ENCODE data around the gene OR5AK2. TPM values are rescaled to one million over a fixed set of nuclear protein-coding genes. Genes with fewer than 3 reads are reported as not detected.

OR5AK2 gene
- total and polyA plus RNA-seq, 7 donors, result not detected

GRCh38 chr11:56967726-56968125 is 21.0 kb upstream of the OR5AK2 start:
- no peak for TF ChIP-seq EP300 (IDR thresholded peaks at IDR 0.05)
- no peak for TF ChIP-seq POLR2A (IDR thresholded peaks at IDR 0.05)
- TF ChIP-seq, protein P1, sequence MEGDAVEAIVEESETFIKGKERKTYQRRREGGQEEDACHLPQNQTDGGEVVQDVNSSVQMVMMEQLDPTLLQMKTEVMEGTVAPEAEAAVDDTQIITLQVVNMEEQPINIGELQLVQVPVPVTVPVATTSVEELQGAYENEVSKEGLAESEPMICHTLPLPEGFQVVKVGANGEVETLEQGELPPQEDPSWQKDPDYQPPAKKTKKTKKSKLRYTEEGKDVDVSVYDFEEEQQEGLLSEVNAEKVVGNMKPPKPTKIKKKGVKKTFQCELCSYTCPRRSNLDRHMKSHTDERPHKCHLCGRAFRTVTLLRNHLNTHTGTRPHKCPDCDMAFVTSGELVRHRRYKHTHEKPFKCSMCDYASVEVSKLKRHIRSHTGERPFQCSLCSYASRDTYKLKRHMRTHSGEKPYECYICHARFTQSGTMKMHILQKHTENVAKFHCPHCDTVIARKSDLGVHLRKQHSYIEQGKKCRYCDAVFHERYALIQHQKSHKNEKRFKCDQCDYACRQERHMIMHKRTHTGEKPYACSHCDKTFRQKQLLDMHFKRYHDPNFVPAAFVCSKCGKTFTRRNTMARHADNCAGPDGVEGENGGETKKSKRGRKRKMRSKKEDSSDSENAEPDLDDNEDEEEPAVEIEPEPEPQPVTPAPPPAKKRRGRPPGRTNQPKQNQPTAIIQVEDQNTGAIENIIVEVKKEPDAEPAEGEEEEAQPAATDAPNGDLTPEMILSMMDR (IDR thresholded peaks at IDR 0.05), result no peak
- TF ChIP-seq POLR2AphosphoS5 (IDR thresholded peaks at IDR 0.05), result no peak
- WGBS, 2 donors, result 26 to 69% methylated on average over 1 of the region's 1 CpG
- no peaks in the 10 kb centered on the region for H3K4me1 ChIP-seq
- H3K27me3 ChIP-seq, result no peaks in the 10 kb centered on the region
- no peak for DNase-seq
- intact Hi-C loops (cut with DNase I), result no loop called here
- H3K36me3 ChIP-seq, result no peaks in the 10 kb centered on the region
- H3K9me3 ChIP-seq, result peaks cover 0 to 6% (median 0%) of the 10 kb centered on the region in 4 donors
- H3K27ac ChIP-seq, result no peak overlapping the region
- H3K4me3 ChIP-seq, result no peak overlapping the region

GRCh38 chr11:56968524-56968923 is 20.2 kb upstream of the OR5AK2 start:
- TF ChIP-seq EP300 (IDR thresholded peaks at IDR 0.05), result no peak
- no peak for TF ChIP-seq POLR2AphosphoS5 (IDR thresholded peaks at IDR 0.05)
- TF ChIP-seq, protein P1 (IDR thresholded peaks at IDR 0.05), result no peak
- no peak for TF ChIP-seq POLR2A (IDR thresholded peaks at IDR 0.05)
- 87 to 93% methylated on average over 4 of the region's 4 CpGs for WGBS, 2 donors
- Histone ChIP-seq H3K9me3 (peaks cover 0 to 6% (median 0%) of the 10 kb centered on the region in 4 donors), H3K27ac (no peak overlapping the region), H3K36me3 (no peaks in the 10 kb centered on the region), H3K4me3 (no peak overlapping the region), H3K4me1 (no peaks in the 10 kb centered on the region), H3K27me3 (no peaks in the 10 kb centered on the region)
- DNase-seq, result no peak
- intact Hi-C loops (cut with DNase I), result no loop called here

GRCh38 chr11:56977314-56977713 is 11.4 kb upstream of the OR5AK2 start:
- DNase-seq, result no peak
- WGBS, 2 donors, result 27 to 69% methylated on average over 2 of the region's 2 CpGs
- H3K27me3 ChIP-seq, result no peaks in the 10 kb centered on the region
- no peaks in the 10 kb centered on the region for H3K9me3 ChIP-seq
- intact Hi-C loops (cut with DNase I), result no loop called here
- TF ChIP-seq EP300 (IDR thresholded peaks at IDR 0.05), result no peak
- no peak for TF ChIP-seq POLR2AphosphoS5 (IDR thresholded peaks at IDR 0.05)
- TF ChIP-seq POLR2A (IDR thresholded peaks at IDR 0.05), result no peak
- TF ChIP-seq, protein P1 (IDR thresholded peaks at IDR 0.05), result no peak
- no peaks in the 10 kb centered on the region for H3K4me1 ChIP-seq
- no peak overlapping the region for H3K27ac ChIP-seq
- no peaks in the 10 kb centered on the region for H3K36me3 ChIP-seq
- no peak overlapping the region for H3K4me3 ChIP-seq

DNA sequence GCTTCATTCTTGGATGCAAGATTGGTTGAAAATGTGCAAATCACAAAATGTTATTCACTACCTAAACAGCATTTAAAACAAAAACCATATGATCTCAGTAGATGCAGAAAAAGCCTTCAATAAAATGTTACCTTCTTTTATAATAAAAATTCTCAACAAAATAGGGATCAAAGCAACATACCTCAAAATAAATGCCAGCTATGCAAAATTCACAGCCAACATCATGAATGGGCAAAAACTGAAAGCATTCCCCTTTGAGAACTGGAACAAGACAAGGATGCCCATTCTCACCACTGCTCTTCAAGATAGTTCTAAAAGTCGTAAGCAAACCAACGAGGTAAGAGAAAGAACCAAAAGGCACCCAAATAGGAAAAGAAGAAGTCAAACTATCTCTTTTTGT is 2.0 kb downstream of the OR5AK2 start:
- H3K27ac ChIP-seq, result no peak overlapping the region
- no peaks in the 10 kb centered on the region for H3K36me3 ChIP-seq
- peaks cover 0 to 13% (median 1%) of the 10 kb centered on the region in 4 donors for H3K9me3 ChIP-seq
- WGBS, 2 donors, result 80 to 92% methylated on average over 2 of the region's 2 CpGs
- intact Hi-C loops (cut with DNase I), result no loop called here
- H3K4me3 ChIP-seq, result no peak overlapping the region
- no peak for DNase-seq
- H3K27me3 ChIP-seq, result no peaks in the 10 kb centered on the region
- no peak for TF ChIP-seq POLR2A (IDR thresholded peaks at IDR 0.05)
- TF ChIP-seq EP300 (IDR thresholded peaks at IDR 0.05), result no peak
- no peak for TF ChIP-seq POLR2AphosphoS5 (IDR thresholded peaks at IDR 0.05)
- TF ChIP-seq, protein P1 (IDR thresholded peaks at IDR 0.05), result no peak
- no peaks in the 10 kb centered on the region for H3K4me1 ChIP-seq

- H3K27me3 ChIP-seq, result no peaks in the 10 kb centered on the region
- H3K4me1 ChIP-seq, result no peaks in the 10 kb centered on the region
- TF ChIP-seq POLR2A (IDR thresholded peaks at IDR 0.05) (no peak), POLR2AphosphoS5 (IDR thresholded peaks at IDR 0.05) (no peak), EP300 (IDR thresholded peaks at IDR 0.05) (no peak)
- TF ChIP-seq, protein P1 (IDR thresholded peaks at IDR 0.05), result no peak
- peaks cover 0 to 17% (median 1%) of the 10 kb centered on the region in 4 donors for H3K9me3 ChIP-seq
- H3K36me3 ChIP-seq, result no peaks in the 10 kb centered on the region
- intact Hi-C loops (cut with DNase I), result no loop called here
- no peak for DNase-seq
- no peak overlapping the region for H3K4me3 ChIP-seq
- no peak overlapping the region for H3K27ac ChIP-seq
Observed at GRCh38 chr11:56994532-56994931, 5.8 kb downstream of the OR5AK2 start.

All from sigmoid colon (tissue), 7 donors.